PC-3 (cell line): ENCODE measurements around the gene LILRA6. TPM values are rescaled to one million over a fixed set of nuclear protein-coding genes. Genes with fewer than 3 reads are reported as not detected.

Source experiments
- ATAC-seq: fragments of 200-7000 bp; cut with Tn5 transposase; 2 replicates; pipeline ENCODE4 v1.9.1; 2020; ENCODE audit warnings: mild to moderate bottlenecking, moderate library complexity
- BruUV-seq: library from RNA; stranded (reverse); fragments of 400-500 nt; replicated peaks from 2 replicates; lab custom pipeline; 2021; lab: Mats Ljungman, UMichigan
- CTCF ChIA-PET: fragments of 300-600 bp; sonication (Branson Sonifier 250); formaldehyde crosslinking; loops from one replicate; lab custom pipeline; 2022; ENCODE audit warnings: antibody characterized with exemption; lab: Charles Lee
- POLR2A ChIA-PET: fragments of 300-600 bp; sonication (Branson Sonifier 250); formaldehyde crosslinking; loops from one replicate; lab custom pipeline; 2022; ENCODE audit warnings: antibody characterized with exemption; ENCODE audit not compliant: unreplicated experiment; lab: Charles Lee
- DNase-seq: peaks from one replicate; pipeline ENCODE4 v3.0.0-alpha.2; 2015
- H2AFZ ChIP-seq: fragments of 300-600 bp; sonication (generic); 2 replicates; pipeline ENCODE4 v1.6.0; 2016; ENCODE audit warnings: antibody characterized with exemption, low read length
- H3F3A ChIP-seq: fragments of 300-600 bp; sonication (generic); one replicate; pipeline ENCODE4 v1.6.0; 2017; ENCODE audit warnings: antibody characterized with exemption, low read length, control low read depth, mild to moderate bottlenecking; ENCODE audit not compliant: unreplicated experiment
- H3K27ac ChIP-seq: fragments of 300-600 bp; sonication (generic); 2 replicates; pipeline ENCODE4 v1.5.1; 2016; ENCODE audit warnings: mild to moderate bottlenecking, low read length
- H3K27me3 ChIP-seq: fragments of 300-600 bp; sonication (generic); 2 replicates; pipeline ENCODE4 v1.6.1; 2016; ENCODE audit warnings: low read length, mixed read lengths
- H3K36me3 ChIP-seq: fragments of 300-600 bp; sonication (generic); 2 replicates; pipeline ENCODE4 v1.6.1; 2016; ENCODE audit warnings: low read depth, mixed run types, low read length, mixed read lengths
- H3K4me1 ChIP-seq: fragments of 300-600 bp; sonication (generic); 2 replicates; pipeline ENCODE4 v1.5.1; 2016; ENCODE audit warnings: low read length; ENCODE audit not compliant: insufficient read depth
- H3K4me2 ChIP-seq: fragments of 300-600 bp; sonication (generic); 2 replicates; pipeline ENCODE4 v1.6.0; 2016; ENCODE audit warnings: low read length
- H3K4me3 ChIP-seq: fragments of 300-600 bp; sonication (generic); 2 replicates; pipeline ENCODE4 v1.5.1; 2016; ENCODE audit warnings: mild to moderate bottlenecking, low read length, mixed read lengths
- H3K79me2 ChIP-seq: fragments of 300-600 bp; sonication (generic); 2 replicates; pipeline ENCODE4 v1.6.1; 2017; ENCODE audit warnings: low read length, mixed read lengths
- H3K9ac ChIP-seq: fragments of 300-600 bp; sonication (generic); 2 replicates; pipeline ENCODE4 v1.6.0; 2016; ENCODE audit warnings: mild to moderate bottlenecking, low read length
- H3K9me2 ChIP-seq: fragments of 300-600 bp; sonication (generic); replicated peaks from 2 replicates; pipeline ENCODE4 v1.6.1; 2016; ENCODE audit warnings: mixed run types, low read length, mixed read lengths
- H3K9me3 ChIP-seq: fragments of 300-600 bp; sonication (generic); 2 replicates; pipeline ENCODE4 v1.6.1; 2016; ENCODE audit warnings: low read length, mixed read lengths
- H4K20me1 ChIP-seq: fragments of 300-600 bp; sonication (generic); 2 replicates; pipeline ENCODE4 v1.6.1; 2016; ENCODE audit warnings: low read length, mixed read lengths
- CTCF ChIP-seq: fragments of 300-600 bp; sonication (generic); conservative IDR thresholded peaks from 2 replicates; pipeline ENCODE4 v1.5.1; 2017; ENCODE audit warnings: antibody characterized with exemption, low read depth, mild to moderate bottlenecking, low read length
- EZH2 ChIP-seq: fragments of 300-600 bp; sonication (generic); IDR thresholded peaks from one replicate; pipeline ENCODE4 v1.6.1; 2017; ENCODE audit warnings: antibody characterized with exemption, mild to moderate bottlenecking, low read length; ENCODE audit not compliant: unreplicated experiment
- EZH2phosphoT487 ChIP-seq: fragments of 300-600 bp; sonication (generic); IDR thresholded peaks from 2 replicates; pipeline ENCODE4 v1.6.1; 2018; ENCODE audit warnings: mild to moderate bottlenecking, antibody characterized with exemption, low read length, borderline replicate concordance
- intact Hi-C: fragments of 100-400 bp; cut with micrococcal nuclease; formaldehyde crosslinking; loops from 2 replicates; pipeline ENCODE4 v1.9.0; 2023
- total RNA-seq: library from RNA; depleted of rRNA; stranded (reverse); fragments of >200 nt; gene quantifications from 2 replicates; pipeline ENCODE4 v1.2.3, GENCODE V29; 2014

LILRA6 gene
- total RNA-seq, 1 experiment from 2014 or later: not detected

GRCh38 chr19:54262470-54262869, 19.9 kb upstream of the LILRA6 start:
- Histone ChIP-seq H3K9me2 (no peaks in the 10 kb centered on the region), H3K36me3 (no peaks in the 10 kb centered on the region), H3K9ac (no peak overlapping the region), H2AFZ (no peak overlapping the region), H4K20me1 (no peaks in the 10 kb centered on the region), H3K4me1 (no peaks in the 10 kb centered on the region), H3K4me3 (no peak overlapping the region), H3K4me2 (no peak overlapping the region), H3K27ac (no peak overlapping the region), H3K79me2 (no peaks in the 10 kb centered on the region), H3F3A (no peaks in the 10 kb centered on the region), H3K9me3 (no peaks in the 10 kb centered on the region), H3K27me3 (peaks cover 44% of the 10 kb centered on the region)
- TF ChIP-seq EZH2phosphoT487 (no peak), CTCF (no peak), EZH2 (no peak)
- ATAC-seq (no peak), DNase-seq (no peak)
- BruUV-seq: no TSS peak
- intact Hi-C loops: no loop called here
- CTCF ChIA-PET: no interaction called here
- POLR2A ChIA-PET: no interaction called here

GRCh38 chr19:54262066-54262465, 19.5 kb upstream of the LILRA6 start:
- BruUV-seq: no TSS peak
- H4K20me1 ChIP-seq: no peaks in the 10 kb centered on the region
- no peaks in the 10 kb centered on the region for H3K4me1 ChIP-seq
- DNase-seq: no peak
- no peak for TF ChIP-seq EZH2
- TF ChIP-seq CTCF: no peak
- no peak for TF ChIP-seq EZH2phosphoT487
- H3K79me2 ChIP-seq: no peaks in the 10 kb centered on the region
- POLR2A ChIA-PET: no interaction called here
- CTCF ChIA-PET: no interaction called here
- no peak overlapping the region for H3K9ac ChIP-seq
- no peak overlapping the region for H3K27ac ChIP-seq
- no peaks in the 10 kb centered on the region for H3F3A ChIP-seq
- no peak overlapping the region for H3K4me2 ChIP-seq
- H3K27me3 ChIP-seq: peaks cover 47% of the 10 kb centered on the region
- no peak for ATAC-seq
- no peak overlapping the region for H3K4me3 ChIP-seq
- no peak overlapping the region for H2AFZ ChIP-seq
- no peaks in the 10 kb centered on the region for H3K36me3 ChIP-seq
- intact Hi-C loops: no loop called here
- no peaks in the 10 kb centered on the region for H3K9me3 ChIP-seq
- no peaks in the 10 kb centered on the region for H3K9me2 ChIP-seq

- Histone ChIP-seq H3F3A (no peaks in the 10 kb centered on the region), H4K20me1 (no peaks in the 10 kb centered on the region), H3K9me2 (no peaks in the 10 kb centered on the region), H3K4me2 (no peak within 1 kb of the TSS), H3K9me3 (no peaks in the 10 kb centered on the region), H3K4me3 (no peak within 1 kb of the TSS), H3K36me3 (no peaks in the 10 kb centered on the region), H3K27me3 (peaks cover 88% of the 10 kb centered on the region), H2AFZ (no peak within 1 kb of the TSS), H3K9ac (no peak within 1 kb of the TSS), H3K27ac (no peak within 1 kb of the TSS), H3K79me2 (no peaks in the 10 kb centered on the region), H3K4me1 (no peaks in the 10 kb centered on the region)
- POLR2A ChIA-PET: no interaction called here
- intact Hi-C loops: no loop called here
- TF ChIP-seq EZH2 (no peak), CTCF (no peak), EZH2phosphoT487 (no peak)
- CTCF ChIA-PET: no interaction called here
- no peak for ATAC-seq
- no peak for DNase-seq
- no TSS peak for BruUV-seq
Measured at GRCh38 chr19:54257116-54257480, 14.5 kb upstream of the LILRA6 start, which contains the start of gene LILRB5. TSS of gene LILRB5 (minus strand) at chr19:54257273. CDS start at chr19:54257193, 80 bp downstream.
